NCI-H524 treated with DMSO at 0.1 percent for 48 hours (cell line): ENCODE measurements around the gene CCDC127.
"Not testable (repeated sequence)": the region's sequence is repeated elsewhere in the genome, so short reads cannot be mapped to it uniquely, and the experiment has no call there.

Experiments used
- DNase-seq: peaks from one replicate; lab custom pipeline; 2025; lab: John Stamatoyannopoulos, UW

CCDC127 gene

DNA sequence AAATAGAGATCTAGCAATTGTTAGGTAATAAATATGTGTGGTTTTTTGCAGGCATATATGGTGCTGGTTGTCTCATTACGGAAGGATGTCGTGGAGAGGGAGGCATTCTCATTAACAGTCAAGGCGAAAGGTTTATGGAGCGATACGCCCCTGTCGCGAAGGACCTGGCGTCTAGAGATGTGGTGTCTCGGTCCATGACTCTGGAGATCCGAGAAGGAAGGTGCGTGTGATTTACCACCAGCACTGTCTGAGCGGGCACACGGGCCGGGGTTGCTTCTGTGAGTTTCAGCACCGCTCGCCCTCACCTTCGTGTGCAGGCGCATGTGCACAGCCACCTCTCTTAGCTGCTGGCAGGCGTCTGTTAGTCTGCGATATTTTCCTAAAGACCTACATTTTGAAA, 15.5 kb upstream of the CCDC127 start:
- DNase-seq: not testable (repeated sequence)

DNA sequence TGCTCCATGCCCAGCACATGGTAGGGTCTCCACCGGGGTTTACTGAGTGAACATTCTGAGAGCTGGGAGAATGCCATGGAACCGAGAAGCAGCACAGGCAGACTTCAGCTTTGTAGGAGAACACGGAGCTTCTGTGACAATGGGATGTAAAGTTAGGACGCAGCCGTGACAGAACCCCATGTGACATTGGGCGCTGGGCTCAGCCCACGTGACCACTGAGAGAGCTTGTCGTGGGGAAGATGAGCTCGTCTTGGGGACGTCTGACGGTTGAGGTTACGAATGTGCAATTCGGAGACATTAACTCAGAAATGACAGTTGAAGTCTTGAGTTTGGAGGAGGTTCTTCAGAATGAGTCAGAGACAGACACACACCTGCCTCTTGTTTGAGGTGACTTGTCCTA, 13.7 kb upstream of the CCDC127 start:
- DNase-seq: no peak

DNA sequence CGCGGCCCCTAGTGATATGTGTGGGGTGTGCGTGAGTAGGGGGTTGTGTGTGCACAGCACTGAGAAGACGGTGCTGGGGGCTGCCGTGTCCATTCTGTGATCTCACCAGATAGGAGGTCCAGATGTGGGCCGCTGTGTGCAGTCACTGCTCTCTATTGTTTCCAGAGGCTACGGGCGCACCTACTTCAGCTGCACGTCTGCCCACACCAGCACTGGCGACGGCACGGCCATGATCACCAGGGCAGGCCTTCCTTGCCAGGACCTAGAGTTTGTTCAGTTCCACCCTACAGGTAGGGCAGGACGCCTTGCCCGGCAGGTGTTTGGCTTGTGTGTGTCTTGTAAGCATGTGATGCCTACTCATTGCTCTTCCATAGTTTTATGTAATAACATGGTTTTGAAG, 12.8 kb upstream of the CCDC127 start:
- no peak for DNase-seq

DNA sequence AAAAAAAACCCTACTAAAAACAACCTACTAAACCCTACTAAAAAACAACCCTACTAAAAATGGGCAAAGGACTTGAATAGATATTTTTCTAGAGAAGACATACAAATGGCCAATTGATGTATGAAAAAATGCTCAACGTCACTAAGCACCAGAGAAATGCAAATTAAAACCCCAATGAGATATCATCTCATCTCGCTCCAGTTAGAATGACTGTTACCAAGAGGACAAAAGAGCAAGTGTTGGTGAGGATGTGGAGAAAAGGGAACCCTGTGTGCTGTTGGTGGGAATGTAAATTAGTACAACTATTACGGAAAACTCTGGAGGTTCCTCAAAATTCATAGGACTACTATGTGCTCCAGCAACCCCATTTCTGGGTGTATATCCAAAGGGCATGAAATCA, 10.9 kb upstream of the CCDC127 start:
- no peak for DNase-seq

DNA sequence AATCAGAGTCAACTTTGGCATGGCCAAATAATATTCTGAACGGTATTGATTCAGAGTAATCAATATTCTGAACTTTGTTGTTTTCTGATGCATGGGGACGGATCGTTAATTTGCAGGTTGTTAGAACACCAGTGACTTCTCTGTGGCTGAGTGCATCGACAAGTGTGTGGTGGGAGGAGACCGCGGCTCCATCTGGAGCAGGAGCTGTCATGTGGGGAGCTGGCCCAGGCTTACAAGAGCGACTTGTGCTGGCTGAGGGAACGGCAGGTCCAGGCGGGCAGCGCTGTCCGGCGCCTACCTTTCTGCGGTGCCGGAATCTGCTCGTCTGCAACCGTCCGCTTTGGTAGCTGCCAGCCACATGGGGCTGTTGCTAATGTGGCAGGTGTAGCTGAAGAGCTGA, 9.4 kb upstream of the CCDC127 start:
- not testable (repeated sequence) for DNase-seq

DNA sequence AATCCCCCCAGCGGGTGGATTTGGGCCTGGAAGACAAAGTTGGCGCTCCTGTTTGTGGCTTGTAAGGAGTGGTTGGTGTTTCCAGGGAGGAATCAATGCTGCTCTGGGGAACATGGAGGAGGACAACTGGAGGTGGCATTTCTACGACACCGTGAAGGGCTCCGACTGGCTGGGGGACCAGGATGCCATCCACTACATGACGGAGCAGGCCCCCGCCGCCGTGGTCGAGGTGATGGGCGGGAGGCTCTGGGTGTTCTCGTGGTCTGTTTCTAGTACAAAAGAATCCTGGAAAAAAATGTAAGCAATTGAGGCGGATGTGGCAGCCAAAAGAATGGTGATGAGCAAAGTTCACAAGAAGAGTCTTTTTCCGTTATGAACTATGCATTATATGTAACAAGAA, 7.4 kb upstream of the CCDC127 start:
- DNase-seq: no peak

DNA sequence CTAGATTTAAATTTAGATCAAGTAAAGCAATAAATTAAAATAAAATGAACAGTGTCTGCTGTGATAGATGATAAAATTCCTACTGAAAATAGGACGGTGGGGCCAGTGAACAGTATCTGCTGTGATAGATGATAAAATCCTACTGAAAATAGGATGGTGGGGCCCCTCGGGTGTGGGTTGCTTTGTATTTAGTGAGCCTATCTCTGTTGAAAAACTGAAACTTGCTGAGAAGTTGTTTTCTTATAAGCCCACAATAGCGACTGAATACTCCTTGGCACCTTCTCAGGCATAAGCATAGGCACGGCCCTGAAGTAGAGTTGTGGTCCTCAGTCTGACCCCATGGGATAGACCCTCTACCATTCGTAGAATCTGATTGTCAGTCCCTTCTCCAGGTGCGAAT, 5.8 kb upstream of the CCDC127 start:
- DNase-seq: no peak

DNA sequence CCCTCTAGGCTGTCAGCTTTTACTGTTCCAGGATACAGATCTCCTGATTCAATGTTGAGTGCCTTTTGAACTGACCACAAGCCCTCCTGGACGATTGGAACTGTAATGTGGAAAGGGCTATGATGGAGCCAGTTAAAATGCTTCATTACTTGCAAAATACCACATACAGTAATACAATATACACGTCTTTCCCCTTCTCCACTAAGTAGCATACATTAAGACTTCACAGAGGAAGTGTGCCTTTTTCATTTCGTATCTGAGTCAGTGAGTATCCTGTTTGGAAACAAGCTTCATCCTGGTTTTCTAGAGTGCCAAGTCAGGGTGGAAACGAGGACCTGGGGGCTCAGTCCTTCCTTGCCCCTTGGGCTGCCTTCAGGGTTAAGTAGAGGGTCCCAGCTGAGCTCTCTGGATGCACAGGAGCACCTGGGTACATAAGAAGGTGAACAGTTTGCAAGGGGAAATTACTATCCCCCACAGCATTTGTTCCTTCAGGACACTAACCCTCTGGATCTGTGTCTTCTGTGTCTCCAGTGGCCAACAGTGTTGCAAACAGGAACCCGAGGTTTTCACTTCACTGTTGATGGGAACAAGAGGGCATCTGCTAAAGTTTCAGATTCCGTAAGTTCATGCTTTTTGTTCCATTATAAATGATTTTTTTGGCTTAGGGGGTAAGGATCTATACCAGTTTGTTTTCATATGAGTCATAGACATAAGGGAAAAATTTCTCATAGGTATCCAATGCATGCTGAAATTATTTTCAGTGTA, 5.2 kb upstream of the CCDC127 start:
- DNase-seq: not testable (repeated sequence)

DNA sequence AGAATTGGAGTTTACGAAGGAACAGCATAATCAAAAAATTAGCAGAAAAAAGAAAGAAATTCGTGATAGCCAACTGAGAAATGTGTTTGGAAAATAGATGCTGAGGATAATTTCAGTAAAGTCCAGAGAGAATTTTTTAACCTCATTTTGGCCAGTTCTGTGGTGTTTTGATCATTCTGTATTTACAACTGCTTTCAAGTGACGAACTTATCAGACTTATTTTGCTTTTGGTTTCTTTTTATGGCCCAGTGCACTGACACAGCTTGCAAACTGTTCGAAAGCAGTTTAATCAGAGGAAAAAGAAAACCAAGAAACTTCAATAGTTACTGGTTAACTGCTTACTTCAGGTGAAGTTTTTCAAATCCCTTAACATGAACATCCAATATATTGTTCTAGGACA, 2.0 kb upstream of the CCDC127 start:
- no peak for DNase-seq

DNA sequence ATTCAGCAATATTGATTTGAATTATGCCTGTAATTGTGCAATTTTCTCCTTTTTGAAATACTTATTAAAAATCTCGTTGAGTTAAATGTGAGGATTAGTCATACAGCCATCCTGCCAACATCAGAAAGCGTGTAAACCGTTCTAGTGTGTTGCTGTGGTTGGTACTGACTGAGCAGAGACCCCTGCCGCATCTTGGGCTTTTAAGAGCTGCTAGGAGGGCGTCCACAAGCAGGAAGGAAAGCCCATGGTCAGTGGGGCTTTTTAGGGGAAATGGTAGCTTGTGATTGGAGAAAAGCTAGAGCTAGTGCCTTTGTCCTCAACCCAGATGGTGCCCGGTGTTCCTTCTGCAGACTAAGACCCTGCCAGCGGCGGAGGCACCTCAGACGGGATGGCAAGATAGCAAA, 1.5 kb upstream of the CCDC127 start:
- peak; percentile 14 for DNase-seq

DNA sequence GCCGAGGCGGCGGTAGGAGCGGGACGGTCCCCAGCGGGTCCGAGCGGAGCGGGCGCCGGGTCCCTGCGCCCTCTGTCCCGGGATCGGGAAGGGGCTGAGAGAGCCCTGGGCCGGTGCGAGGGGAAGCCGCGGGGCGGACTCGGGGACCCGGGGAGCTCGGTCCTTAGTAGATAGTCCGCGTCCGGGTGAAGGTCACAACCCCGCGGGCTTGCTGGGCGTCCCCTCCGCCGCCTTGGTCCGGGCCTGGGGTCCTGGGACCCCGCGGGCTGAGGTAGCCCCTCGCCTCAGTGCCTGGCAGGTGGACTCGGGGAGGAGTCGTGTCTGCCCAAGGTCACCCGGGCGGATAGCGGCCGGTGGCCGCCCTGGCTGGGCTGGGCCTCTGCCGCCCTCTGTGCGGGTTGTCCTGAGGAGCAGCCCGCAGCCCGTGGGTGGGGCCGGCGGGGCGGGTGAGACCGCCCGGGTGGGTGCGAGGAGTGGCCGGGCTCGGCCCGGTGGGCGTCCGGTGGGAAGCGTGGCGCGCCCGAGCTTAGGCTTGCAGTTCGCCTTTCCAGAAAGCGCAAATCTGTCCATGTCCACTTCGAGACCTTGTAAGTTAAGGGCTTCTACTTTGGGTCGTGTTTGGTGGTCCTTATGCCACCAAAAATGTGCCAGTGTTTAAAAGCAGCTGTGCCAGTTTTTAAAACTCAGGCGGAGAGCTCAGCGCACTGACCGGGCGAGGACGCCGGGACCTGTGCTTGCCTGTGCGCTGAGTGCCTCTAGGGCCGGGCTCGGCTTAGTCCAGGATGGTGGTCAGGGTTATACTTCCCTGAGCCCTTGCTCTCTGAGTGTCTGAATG, 721 bp upstream of the CCDC127 start:
- DNase-seq: no peak

DNA sequence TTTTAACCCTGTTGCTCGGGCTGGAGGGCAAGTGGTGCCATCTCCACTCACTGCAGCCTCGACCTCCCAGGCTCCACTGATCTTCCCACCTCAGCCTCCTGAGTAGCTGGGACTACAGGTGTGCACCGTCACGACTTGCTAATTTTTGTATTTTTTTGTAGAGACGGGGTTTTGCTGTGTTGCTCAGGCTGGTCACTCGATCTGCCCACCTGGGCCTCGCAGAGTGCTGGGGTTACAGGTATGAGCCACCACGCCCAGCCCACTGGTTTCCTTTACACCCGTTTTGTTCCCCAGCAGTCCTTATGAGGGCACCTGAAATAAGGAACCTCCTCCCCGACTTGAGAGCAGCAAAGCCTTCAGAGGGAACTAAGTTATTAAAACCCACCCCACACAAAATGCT, 1.9 kb downstream of the CCDC127 start:
- not testable (repeated sequence) for DNase-seq

DNA sequence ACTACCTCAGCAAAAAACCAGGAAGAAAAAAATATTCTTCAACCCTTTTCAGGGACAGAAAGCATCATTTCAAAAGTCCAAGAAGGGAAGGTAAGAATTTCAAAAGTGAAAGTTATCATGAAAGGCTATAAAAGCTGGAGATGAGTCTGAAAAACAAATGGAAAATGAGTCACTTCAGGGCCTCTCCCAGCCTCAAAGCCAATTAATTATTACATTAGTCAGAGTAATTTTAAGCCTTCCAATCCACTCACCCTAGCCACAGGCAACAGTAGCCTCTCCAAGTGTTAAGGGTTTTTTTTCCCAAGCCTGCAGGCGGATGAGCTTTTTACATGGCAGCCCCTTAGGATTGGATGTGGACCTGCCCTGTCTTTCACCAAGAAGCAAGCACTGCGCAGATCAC, 2.7 kb downstream of the CCDC127 start:
- not testable (repeated sequence) for DNase-seq

DNA sequence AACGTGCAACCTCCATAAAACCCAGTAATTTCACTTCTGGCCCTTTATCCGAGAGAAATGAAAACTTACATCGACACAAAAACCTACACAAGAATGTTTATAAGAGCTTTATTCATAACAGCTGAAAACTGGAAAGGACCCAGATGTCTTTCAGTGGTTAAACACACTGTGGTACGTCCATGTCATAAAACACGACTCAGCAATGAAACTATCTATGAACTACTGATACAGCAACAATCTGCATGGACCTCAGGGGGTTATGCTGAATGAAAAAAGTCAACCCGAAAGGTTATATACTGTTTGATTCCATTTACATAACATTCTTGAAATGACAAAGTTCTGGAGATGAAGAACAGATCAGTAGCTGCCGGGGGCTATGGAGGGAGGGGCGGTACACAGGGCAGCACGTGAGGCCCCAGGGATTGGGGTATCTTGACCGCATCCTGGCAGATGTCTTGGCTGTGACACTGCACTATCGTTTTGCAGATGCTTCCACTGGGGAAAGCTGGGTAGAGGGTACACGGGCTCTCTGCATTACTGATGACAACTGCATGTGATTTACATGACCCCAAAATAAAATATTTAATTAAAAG, 4.1 kb downstream of the CCDC127 start:
- no peak for DNase-seq

DNA sequence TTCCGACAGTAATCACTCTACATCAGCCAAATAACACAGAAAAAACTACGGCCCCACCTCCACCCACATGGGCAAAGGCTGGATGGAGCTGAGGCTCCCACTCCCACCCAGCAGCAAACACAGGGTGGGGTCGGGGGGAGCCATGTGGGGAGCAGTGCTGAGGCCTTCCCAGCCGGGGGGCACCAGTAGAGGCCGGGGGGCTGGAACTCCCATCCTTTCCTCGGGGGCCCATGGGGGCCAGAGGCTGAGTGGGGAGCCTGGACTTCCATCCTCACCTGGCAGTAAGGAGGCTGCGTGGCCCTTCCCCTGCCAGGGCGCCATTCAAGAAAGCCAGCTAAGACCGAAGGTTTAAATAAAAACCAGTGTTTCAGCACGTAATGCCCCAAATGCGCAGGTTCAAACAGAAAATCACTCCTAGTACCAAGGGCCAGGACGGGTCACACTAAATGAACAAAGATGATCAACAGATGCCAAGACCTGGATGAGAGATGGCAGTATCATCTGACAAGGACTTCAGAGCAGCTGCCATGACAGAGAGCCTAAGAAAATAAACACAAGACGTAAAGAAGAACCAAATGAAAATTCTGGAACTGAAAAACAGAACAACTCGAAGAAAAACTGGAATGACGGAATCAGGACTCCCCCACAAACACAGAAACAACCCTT, 9.4 kb downstream of the CCDC127 start:
- no peak for DNase-seq

DNA sequence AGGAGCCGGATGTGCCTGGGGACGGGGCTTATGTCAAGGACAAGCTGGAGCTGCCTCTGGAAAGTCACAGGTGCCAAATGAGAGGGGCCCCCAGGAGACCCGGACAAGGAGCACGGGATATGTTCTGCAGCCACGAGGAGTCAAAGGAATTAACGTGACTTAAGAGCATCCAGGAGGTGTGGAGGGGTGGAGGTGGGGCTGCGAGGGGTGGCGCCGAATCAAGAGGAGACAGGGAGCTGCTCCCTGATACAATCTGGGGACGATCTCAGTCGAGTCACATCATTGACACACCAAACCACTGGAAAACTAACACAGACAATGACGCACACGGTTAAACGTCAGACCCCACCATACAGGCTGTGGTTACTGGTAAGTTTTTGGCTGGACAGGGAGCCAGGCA, 10.4 kb downstream of the CCDC127 start:
- DNase-seq: no peak

DNA sequence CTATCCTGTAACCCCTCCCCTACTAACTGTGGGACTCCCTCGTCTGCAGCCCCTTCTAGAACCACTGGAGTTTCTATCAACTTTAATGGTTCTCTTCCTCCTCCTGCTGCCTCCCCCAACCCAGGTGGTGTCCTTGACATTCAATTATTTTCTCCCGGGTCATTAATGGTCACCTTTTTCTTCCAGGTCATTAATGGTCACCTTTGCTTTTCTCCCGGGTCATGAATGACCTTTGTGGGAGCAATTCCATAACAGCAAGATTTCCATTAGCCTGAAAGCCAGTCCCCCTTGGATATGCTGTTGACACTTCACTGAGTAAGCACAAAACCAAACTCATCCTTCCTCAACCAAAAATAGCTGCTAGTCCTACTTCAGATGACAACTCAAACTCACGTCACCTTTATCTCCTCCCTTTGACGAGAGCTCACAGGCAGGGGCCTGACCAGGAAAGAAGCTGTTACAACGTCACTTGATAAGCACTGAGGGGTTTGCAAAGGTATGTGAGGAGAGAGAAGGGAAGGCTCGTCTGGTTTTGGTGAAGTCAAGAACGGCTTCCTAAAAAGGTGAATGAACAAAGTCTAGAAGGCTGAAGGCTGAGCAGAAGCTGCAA, 10.9 kb downstream of the CCDC127 start:
- no peak for DNase-seq

DNA sequence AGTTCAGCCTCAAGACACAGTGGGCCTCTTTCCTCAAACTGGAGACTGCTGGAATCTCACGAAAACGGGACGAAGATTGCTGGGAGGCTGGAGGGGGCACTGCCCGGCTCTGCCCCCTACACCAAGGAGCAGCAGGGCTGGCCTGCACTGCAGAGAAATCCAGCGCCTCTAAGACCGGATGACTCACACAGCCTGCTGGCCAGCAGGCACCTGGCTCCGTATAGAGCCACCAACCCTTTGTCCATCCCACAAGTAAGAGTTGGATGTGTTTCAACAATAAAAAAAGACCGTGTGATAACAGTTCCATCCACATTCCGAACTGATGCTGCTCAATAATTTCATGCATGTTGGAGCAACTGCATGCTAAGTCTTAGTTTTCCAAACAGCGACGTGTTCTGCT, 11.5 kb downstream of the CCDC127 start:
- no peak for DNase-seq

DNA sequence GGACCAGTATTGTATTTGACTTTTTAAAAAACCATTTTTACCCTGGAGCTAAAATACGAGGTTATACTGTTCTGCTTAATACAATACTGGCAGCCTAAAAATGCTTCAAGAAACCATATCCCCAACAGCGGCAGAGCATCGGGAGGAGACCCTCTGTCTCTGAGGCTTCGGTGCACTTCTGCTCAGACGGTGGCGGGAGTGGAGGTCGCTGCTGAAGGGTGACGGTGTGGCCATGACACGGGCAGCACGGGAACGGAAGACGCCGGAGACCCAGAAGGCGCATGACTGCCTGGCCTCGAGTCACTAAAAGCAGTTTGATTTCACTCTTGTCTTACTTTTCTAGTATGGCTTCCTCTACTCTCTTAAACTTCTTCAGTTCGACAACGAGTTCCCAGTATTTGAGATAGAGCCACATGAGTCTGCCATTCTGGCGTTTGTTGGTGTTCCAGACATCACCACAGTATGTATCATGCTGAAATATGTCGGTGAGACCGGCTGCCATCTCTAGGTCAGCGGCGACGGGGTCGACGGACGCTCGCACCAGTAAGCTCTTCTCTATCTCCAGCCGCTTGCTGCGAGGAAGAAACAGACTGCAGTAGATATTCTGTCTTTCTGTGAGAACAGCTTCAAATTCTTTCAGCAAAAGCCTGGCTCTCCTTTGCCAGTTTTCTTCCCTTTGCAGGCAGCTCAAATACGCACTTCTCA, 12.8 kb downstream of the CCDC127 start:
- no peak for DNase-seq

DNA sequence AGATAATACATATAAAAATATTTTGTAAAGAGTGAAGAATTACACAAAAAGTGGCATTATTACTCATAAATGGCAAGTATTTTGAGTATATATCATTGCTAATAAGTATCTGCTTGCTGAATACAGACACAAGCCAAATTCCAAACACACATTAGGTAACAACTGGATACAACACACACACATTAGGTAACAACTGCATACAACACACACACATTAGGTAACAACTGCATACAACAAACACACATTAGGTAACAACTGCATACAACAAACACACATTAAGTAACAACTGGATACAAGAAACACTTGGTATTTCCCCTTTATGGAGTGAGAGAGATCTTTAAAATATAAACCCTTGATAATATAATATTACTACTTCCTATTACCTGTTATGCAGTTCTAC, 13.5 kb downstream of the CCDC127 start:
- DNase-seq: no peak

DNA sequence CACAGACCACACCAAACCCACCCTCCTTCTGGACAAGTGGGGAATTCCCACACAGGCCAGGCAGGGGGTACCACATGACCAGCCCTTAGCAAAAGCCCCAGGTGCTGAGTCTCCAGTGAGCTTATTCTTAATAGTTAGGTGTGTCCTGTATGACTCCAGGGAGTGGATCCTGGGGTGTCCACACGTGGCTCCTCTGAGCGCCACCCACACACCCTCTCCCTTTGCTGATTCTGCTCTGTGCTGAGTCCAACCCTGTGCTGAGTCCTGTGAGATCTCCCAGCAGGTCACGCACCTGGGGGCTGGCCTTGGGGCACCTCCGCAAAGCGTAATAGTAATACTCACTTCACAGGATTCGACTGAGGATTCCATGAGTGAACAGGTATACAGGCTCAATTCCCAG, 14.0 kb downstream of the CCDC127 start:
- no peak for DNase-seq
